HG02970 (cell line): ENCODE measurements around the gene SYS1.

Experiments used
- ATAC-seq: cut with Tn5 transposase; IDR thresholded peaks from one replicate; pipeline ENCODE4 v1.9.1; 2021; ENCODE audit warnings: mild to moderate bottlenecking, moderate library complexity, moderate number of reproducible peaks; ENCODE audit not compliant: unreplicated experiment, low FRiP score

The SYS1 gene

GRCh38 chr20:45409521-45410272, 46.7 kb downstream of the SYS1 start:
- no peak for ATAC-seq

GRCh38 chr20:45410887-45411286, 47.9 kb downstream of the SYS1 start:
- no peak for ATAC-seq

GRCh38 chr20:45412653-45413052, 49.7 kb downstream of the SYS1 start:
- ATAC-seq = no peak

- ATAC-seq = no peak
Measured at GRCh38 chr20:45413479-45413878, 50.5 kb downstream of the SYS1 start.

- peak; percentile 64 for ATAC-seq
Measured at GRCh38 chr20:45415822-45416637, 53.1 kb downstream of the SYS1 start, which contains the start of gene PIGT. PIGT (plus strand) TSS chr20:45416141; CDS start chr20:45416157, 16 bp downstream.

- no peak for ATAC-seq
Measured at GRCh38 chr20:45416917-45417316, 54.0 kb downstream of the SYS1 start.
